GM15510 (cell line): ENCODE data around the gene CCDC38.

Experiments used
- POLR2A ChIP-seq: IDR thresholded peaks from 3 replicates; pipeline ENCODE4 v1.6.1; 2011; ENCODE audit warnings: borderline replicate concordance; ENCODE audit not compliant: insufficient read length; ENCODE audit errors: extremely low read depth

Gene CCDC38

DNA sequence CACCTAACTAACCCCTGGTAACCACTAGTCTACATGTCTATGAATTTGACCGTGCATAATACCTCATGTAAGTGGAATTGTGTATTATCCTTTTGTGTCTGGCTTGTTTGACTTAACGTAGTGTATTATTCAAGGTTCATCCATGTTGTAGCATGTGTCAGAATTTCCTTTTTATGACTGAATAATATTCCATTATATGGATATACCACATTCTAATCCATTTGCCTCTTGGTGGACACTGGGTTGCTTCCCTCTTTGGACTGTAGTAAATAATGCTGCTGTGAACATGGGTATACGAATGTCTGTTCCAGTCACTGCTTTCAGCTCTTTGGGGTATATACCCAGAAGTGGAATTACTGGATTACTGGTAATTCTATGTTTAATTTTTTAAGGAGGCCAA, 80.4 kb downstream of the CCDC38 start:
- no peak for TF ChIP-seq POLR2A

DNA sequence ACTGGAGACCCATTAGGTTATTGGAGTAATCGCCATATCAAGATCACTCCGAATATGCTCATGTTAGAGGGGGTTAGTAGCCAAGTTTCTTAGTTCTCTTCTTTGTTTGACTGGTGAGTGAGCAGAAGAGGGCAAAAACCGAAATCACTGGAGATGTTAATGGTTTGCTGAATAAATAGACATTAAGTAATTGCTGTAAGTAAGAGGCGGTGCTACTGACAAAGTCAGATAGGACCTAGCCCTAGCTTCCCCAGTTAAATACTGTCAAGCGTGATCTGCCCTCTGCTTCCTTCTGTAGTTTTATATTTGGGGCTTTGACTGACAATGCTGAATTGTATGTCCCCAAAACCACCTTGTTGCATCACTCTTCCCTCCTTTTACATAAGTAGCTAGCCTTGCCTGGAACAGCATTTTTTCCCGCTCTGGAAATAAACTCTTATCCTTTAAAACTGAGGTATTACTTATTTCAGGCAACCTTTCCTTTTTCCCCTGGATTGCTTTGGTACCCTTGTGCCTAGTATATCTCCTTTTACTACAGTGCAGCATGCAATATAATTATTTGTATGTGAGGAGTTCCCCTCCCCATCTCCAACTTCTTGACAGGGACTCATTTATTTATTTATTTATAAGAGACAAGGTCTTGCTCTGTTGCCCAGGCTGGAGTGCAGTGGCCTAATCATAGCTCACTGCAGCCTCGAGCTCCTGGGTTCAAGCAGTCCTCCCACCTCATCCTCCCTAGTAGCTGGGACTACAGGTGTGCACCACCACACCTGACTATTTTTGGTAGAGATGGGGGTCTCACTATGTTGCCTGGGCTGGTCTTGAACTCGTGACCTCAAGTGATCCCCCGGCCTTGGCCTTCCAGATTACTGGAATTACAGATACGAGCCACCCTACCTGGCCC, 82.2 kb downstream of the CCDC38 start:
- TF ChIP-seq POLR2A: no peak

DNA sequence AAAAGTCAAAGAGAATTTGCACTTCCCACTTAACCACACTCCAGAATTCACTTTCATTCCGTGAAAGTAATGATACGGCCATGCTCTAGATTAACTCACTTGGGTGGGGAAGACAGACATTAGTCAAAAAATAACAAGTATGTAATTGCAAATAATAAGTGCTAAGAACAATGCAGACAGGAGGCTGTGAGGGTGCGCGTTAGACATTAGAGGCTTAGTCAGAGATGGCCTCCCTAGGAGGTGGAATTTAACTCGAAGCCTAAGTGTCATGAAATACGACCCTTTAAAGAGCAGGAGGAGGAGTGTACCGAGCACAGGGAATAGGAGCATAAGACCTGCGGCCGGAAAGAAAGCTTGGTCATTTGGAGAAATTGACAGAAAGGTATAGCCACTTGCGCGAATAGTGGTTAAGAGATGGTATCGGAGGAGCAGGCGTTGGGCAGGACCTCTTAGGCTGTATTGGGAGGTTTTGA, 83.0 kb downstream of the CCDC38 start:
- no peak for TF ChIP-seq POLR2A

DNA sequence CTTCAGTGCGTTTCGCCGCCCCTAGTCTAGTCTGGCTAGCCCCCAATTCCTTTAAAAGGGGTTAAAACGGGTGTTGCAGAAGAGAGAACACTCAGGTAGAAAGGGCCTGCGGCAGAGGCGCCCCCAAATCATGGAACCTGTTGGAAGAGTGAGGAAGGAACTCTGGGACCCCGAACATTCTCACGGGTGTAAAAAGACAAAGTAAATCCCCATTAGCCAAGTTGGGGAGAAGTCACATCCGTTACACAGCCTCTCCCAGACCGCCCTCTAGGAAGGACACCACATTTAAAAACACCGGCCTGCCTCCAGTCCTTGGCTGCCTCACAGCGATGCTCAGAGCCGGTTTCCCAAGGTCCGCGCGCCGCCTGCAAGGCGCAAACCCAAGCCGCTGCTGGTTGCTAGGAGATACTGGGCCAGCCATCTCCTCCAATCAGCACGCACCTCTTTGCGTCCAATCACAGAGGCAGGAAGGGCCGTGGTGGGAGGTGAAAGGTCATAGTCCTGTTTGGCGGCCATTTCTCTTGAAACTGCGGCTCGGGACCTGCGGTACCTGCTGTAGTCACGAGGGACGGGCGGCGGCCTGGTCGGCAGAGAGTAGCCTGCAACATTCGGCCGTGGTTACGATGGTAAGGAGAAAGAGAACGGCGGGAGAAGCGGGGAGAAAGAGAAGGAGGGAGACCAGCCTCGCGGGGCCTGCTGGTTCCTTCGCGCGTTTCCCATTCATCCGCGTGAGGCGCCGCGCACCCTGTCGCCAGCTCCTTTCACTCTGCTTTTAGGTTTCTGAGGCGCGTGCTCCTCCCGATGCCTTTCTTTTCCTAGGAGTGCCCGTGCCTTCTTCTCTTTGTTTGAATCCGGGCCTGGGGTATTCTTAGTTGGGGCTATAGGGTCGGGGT, 83.7 kb downstream of the CCDC38 start, which contains the start of gene SNRPF:
TSS of gene SNRPF (plus strand) at position 502 of the 893 bp plus-strand sequence. CDS start at position 624, 122 bp downstream.
- TF ChIP-seq POLR2A: peak; percentile 77

DNA sequence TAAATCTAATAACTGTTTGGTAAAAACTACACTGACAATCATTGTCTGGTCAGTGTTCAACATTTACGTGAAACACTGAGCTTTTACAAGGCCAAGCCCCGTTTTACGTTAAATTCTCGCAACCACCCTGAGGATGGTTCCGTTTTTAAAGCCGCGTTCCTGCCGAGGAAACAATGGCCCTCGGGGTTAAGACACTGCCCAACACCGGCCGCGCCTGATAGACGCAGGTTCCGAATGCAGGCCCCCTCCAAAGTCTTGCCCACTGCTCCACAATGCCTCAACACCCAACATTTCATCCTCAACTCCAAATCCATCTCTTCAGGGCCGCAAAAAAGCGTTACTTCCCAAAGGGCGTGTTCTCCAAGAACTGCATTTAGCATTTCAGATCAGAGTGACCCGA, 84.6 kb downstream of the CCDC38 start:
- TF ChIP-seq POLR2A: no peak

DNA sequence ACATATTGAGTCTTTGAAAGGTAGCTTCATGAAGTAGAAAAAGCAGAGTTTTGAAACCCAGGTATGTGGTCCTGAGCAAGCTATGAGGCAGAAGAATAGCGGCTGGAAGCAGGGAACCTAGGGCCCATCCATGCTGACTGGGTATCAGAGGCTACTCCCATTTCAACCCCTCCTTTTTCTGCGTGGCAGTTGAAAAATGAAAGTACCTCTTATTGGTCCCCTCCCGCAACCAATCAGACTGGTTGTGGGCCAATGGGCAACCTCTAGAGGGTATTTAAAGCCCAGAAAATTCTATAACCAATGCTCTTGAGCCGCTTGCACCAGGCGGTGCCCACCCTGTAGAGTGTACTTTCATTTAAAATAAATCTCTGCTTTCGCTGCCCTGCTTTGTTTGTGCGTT, 85.3 kb downstream of the CCDC38 start:
- no peak for TF ChIP-seq POLR2A

DNA sequence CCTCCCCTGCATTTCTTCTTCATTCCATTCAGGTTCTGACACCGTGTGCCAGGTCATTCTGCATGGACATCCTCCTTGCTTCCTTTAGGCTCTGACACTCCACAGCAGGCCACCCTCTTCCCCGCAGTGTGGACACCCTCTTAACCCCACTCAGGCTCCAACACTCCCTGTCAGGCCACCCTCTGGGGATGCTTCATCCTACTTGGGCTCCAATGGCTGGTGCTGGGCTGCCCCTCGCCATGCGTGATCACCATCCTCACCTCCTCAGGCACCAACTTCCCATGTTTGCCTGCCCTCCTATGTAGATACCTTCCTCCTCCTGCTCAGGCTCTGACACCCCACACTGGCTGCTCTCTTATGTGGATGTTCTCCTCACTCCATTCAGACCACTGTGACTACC, 90.3 kb downstream of the CCDC38 start:
- TF ChIP-seq POLR2A: no peak

DNA sequence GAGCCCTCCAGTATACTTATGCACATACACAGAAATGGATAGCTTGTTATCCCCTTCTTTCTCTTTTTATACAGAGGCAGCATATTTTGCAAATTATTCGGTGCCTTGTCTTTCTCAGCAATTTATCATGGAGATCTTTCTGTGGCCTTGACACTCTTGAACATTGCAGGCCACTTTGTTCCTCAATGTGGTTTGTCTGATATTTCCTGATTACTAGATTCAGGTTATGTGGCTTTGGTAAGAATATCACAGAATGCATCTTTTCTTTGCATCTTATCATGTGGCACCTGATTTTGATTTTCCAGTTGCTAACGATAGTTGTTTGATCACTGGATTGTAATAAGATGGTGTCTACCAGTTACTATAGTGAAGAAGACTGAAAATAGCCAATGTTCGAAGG, 90.8 kb downstream of the CCDC38 start:
- no peak for TF ChIP-seq POLR2A

DNA sequence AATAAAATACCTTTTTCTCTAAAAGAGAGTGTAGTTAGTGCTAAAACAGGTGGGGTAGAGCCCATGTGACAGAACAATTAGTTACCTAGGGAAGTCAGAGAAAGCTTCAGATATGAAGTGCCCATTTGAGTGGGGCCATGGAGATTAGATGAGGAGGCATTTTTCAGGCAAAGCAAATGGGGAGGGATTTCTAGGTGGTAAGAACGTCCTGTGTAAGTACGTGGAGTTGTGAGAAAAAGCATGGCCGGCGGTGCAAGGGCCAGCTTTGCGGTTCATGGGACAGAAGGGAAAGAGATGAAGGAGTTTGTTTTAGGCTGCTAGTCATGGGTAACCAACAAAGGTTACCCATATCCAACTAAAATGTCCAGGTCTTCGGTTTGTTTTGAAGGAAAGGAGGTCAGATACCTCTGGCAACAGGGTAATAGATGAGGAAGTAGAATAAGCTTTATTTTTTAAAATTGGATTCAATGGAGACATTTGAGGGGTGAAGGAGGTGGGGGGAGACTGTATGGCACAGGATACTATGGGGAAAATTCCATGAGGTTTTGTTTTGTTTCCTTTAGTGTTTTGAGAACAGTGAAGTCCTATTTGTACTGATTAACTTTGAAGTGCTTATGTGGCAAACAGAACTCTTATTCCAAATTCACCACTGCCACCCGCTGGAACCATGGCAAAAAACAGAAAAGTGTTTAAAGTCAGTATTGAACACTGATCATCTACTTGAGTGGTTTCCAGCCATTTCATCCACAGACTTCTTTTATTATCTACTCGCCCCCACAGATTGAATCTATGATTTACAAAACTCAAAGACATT, 93.6 kb downstream of the CCDC38 start:
- no peak for TF ChIP-seq POLR2A

DNA sequence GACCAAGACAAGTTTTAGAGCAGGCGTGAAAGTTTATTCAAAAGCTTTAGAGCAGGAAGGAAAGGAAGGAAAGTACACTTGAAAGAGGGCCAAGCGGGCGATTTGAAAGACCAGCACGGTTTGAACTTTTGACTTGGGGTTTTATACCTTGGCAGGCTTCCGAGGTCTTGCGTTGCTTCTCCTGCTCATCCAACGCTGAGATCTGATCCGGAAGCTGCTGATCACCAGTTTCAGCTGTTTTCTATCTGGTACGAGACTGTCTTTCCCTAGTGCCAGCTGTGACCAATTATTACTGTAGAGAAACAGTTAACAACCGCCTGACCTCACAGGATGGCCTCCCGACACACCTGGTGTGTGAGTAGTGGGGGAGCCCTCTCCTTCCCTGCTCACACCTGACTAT, 104.3 kb downstream of the CCDC38 start:
- no peak for TF ChIP-seq POLR2A

DNA sequence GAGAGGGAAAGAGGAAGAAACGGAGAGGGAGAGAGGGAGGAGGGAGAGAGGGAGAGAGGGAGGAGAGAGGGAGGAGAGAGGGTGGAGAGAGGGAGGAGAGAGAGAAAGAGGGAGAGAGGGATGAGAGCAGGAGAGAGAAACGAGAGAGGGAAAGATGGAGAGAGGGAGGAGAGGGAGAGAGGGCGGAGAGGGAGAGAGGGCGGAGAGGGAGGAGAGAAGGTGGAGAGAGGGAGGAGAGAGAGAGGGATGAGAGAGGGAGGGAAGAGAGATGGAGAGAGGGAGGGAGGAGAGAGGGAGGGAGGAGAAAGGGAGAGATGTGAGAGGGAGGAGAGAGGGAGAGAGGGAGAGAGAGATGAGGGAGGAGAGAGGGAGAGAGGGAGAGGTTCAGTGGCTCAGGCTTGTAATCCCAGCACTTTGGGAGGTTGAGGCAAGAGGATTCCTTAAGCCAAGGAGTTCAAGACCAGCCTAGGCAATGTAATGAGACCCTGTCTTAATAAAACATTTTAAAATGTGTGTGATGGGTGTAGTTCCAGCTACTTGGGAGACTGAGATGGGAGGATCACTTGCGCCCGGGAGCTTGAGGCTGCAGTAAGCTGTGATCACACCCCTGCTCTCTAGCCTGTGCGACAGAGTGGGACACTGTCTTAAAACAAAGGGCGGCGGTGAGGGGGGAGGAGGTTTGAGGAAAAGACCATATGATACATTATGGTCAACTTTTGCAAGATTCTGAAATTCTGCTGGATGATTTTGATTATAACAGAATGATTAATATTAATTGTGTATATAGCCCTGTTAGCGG, 105.0 kb downstream of the CCDC38 start:
- no peak for TF ChIP-seq POLR2A

DNA sequence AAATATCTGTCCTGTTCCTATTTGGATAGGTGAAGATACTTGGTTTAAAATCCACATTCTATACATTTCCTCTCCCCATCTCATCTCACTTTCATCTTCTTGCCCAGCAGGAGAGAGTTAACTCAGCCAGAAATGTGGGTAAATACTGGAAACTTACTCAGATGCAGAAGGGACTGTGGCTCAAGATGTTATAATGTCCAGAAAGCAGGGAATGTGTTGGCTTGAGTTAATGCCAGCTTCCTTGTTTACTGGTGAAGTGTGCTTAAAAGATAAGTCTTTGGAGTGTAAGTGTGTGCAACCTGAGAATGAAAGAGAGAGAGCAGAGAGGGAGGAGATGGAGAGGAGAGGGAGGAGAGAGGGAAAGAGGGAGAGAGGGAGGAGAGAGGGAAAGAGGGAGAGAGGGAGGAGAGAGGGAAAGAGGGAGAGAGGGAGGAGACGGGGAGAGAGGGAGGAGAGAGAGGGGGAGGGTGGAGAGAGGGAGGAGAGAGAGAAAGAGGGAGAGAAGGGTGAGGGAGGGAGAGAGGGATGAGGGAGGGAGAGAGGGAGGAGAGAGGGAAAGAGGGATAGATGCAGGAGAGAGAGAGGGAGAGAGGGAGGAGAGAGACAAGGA, 105.7 kb downstream of the CCDC38 start:
- no peak for TF ChIP-seq POLR2A

DNA sequence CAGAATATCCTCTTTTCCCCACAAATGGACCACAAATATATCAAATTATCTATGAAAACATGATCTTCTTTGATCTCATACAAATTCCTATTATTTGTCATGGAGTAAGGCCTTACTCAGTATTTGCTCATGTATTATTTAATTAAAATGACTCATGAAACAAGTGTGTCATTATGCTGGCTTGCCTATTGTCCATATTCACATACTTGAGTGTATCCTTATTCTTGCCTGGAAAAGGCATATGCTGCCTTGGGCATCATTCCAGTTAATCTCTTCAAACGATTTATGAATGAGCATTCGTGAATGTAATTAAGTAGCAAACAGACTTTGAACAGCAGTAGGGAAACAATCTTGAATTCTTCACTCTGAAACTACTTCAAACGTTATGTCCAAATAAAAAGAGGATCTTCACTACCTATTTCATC, 106.2 kb downstream of the CCDC38 start:
- no peak for TF ChIP-seq POLR2A
